ENCODE results near the gene SRRM3.
"Not testable (repeated sequence)": the region's sequence is repeated elsewhere in the genome, so short reads cannot be mapped to it uniquely, and the experiment has no call there.

Gene SRRM3

DNA sequence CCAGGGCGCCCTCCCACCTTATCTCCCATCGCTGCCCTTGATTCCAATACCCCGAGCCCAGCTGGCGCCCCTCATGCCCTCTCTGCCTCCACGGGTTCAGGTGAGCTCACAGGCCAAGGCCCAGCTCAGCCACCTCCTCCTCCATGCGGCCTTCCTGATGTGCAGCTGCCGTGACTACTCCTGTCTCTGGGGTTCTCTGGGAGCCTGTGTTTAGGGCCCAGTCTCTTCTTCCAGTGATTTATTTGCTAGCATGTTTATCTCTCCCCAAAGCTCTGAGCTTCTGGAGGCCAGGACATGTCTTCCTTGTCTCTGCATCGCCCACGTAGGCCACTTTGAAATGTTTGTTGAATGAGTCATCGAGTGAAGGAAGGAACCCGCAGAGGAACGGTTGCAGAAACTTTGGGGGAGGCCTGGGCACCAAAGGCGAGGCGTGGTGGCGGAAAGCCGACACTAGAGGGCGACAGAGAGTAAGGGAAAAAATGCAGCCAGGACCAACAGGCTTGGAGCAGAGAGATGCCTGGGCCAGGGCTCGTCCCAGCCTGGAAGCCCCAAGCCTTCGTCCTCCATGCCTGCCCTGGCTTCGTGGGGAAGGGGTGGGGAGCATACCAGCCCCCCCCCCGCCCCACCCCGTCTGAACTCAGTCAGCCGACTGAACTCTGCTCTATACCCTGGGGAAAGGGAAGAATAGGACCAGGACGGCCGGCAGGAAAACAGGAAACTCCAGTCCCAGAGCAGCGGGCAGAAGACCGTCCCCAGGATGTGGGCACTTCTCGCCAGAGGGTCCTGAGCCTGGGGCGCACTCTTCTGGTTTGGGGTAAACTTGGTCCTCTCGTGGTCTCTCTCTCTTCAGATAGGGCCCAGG lies 89.9 kb downstream of the SRRM3 start:
- peak; percentile 81 for DNase-seq (ENCODE audit: low spot score)

DNA sequence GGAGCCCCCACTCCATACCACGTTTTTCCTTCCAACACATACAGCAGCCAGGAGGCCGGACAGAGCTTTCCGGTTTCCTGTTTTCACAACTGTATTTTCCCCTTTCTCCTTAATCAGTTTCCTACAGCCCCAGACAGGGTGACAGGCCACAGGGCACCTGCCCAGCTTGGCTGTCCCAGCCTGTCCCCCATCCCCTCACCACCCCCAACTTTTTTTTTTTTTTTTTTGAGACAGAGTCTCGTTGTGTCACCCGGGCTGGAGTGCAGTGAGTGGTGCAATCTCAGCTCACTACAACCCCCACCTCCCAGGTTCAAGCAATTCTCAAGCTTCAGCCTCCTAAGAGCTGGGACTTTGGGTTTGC lies 90.5 kb downstream of the SRRM3 start:
- no peak for DNase-seq (ENCODE audit: low spot score)

DNA sequence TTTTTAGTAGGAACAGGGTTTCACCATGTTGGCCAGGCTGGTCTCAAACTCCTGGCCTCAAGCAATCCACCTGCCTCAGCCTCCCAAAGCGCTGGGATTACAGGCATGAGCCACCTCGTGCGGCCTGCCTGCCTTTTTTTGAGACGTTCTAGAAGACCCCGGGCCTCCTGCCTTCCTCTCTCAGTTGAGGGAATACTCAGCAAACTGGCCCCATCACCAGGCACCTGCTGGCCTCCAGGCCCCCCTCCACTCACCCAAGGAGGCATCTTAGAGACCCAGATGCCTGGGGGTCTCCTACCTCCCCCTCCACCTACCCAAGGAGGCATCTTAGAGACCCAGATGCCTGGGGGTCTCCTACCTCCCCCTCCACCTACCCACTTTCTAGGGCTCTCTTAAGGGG lies 91.2 kb downstream of the SRRM3 start:
- DNase-seq (ENCODE audit: low spot score) = not testable (repeated sequence)

DNA sequence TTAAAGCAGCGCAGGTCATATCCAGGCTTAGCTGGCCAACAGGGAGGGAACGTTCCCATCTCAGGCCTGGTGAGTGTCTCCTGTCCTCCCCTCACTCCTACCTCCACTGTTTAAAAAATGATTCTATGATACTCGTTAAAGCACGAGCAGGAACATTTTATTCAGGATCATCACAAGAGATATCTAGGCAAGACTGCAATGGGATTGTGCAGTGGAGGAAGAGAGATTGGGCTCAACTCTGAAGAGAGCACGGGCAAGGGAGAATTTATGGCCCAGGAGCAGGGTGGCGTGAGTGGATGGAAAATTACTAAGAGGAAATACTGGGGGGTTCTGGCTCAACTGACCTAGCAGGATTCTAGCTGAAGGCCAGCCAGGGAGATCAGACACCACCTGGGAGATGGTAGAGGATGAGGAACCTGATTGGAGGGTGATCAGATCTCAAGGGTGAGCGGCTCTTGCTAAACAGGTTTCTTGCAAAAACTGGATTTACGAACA lies 91.8 kb downstream of the SRRM3 start:
- DNase-seq (ENCODE audit: low spot score) = no peak

DNA sequence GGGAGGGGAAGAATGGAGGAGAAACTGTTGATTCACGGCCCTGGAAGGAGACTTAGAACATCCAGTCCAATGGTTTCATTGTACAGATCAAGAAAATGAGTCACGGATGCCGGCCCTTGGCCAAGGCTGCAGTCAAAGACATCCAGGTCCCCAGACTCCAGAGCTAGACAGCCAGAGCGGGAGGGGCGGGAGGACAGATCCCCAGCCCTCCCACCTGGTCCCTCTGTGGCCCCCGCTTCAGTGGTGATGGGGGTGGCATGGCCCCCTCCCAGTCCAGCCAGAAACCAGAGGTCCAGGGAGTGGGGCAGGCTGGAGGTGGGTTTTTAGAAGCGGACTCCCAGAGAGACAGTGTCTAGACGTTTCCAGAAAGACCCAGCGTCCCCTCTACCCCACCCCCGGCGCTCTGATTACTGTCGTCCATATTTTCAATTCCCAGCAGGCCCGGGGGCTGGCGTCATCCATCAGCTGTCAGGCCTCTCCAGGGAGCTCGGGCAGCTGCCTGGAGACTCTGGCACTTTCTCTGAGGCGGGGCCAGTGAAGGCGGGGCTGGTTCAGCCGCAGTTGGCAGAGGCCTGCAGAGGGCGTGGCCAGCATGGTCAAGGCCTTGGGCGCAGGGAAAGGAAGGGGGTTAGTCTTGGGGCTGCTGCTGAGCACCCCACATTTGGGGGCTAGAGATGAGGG lies 92.8 kb downstream of the SRRM3 start:
- peak; percentile 36 for DNase-seq (ENCODE audit: low spot score)

DNA sequence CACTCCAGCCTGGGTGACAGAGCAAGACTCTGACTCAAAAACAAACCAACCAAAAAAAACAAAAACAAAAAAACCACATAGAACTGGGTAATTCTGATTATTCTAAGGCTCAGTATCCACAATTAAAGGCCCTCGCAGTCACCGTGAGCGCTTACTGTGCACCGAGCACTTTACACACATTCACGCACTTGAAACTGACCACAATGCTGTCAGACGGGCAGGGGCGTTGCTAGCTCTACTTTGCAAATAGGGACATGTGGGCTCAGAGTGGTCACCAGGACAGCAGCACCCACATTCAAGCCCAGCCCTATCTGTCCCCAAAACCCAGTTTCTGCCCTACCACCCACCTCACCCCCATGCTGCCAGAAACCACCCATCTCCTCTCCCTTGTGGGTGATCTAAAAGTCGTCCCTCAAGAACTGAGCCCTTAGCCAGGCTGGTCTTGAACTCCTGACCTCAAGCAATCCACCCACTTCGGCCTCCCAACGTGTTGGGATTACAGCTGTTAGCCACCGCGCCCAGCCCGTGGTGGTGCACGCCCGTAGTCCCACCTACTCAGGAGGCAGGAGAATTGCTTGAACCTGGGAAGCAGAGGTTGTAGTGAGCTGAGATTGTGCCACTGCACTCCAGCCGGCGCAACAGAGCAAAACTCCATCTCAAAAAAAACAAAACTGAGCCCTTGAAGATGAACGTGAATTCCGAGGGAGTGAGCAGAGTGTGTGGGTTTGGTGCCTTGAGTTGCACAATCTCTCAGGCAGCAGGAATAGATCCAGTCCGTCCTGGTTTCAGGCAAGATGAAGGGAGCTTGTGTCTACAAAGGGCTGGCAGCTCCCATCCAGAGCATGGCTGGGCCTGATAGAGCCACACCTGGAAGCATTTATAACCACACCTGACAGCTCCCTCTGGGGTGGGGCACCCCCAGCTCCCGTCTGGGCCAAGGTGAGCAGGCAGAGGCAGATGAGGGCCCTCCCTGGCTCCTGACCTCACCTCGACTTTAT lies 95.3 kb downstream of the SRRM3 start:
- no peak for DNase-seq (ENCODE audit: low spot score)

DNA sequence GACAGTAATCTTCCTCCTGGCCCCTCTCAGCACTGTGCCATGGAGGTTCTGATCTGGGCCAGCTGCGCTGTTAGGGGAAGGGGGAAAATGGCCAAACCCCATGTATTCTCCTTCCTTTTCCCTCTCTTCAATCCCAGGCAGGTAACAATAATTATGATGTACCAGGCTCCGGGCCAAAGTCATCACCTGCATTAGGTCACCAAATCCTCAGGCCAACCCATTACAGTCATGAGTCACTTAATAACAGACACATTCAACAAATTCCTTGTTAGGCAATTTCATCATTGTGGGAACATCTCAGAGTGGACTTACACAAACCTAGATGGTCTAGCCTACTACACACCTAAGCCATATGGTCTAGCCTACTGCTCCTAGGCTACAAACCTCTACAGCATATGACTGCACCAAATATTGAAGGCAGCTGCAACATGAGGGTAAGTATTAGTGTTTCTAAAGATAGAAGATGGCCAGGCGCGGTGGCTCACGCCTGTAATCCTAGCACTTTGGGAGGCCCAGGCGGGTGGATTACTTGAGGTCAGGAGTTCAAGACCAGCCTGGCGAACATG lies 98.6 kb downstream of the SRRM3 start:
- DNase-seq (ENCODE audit: low spot score) = no peak

DNA sequence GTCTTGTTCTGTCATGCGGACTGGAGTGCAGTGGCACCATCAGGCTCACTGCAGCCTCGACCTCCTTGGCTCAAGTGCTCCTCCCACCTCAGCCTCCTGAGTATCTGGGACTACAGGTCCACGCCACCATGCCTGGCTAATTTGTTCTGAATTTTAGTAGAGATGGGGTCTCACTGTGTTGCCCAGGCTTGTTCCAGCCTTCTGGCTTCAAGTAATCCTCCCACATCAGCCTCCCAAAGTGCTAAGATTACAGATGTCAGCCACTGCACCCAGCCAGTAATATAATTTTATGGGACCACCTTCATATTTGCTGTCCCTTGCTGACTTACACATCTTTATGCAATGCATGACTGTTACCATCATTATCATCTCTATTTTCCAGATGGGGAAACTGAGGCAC lies 99.3 kb downstream of the SRRM3 start:
- DNase-seq (ENCODE audit: low spot score) = no peak

DNA sequence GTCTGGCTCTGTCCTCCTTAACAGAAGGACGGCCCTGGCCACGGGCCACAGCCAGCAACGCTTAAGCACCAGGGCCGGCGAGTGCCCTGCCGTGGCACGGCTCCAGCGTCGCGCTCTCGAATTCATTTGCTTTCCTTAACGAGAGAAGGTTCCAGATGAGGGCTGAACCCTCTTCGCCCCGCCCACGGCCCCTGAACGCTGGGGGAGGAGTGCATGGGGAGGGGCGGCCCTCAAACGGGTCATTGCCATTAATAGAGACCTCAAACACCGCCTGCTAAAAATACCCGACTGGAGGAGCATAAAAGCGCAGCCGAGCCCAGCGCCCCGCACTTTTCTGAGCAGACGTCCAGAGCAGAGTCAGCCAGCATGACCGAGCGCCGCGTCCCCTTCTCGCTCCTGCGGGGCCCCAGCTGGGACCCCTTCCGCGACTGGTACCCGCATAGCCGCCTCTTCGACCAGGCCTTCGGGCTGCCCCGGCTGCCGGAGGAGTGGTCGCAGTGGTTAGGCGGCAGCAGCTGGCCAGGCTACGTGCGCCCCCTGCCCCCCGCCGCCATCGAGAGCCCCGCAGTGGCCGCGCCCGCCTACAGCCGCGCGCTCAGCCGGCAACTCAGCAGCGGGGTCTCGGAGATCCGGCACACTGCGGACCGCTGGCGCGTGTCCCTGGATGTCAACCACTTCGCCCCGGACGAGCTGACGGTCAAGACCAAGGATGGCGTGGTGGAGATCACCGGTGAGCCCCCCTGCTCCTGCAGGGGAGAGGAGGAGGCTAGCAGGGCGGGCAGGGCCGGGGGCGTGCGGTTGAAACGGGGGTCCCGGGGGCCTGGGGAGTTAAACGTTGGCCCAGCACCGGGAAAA lies 100.9 kb downstream of the SRRM3 start, which contains the start of gene HSPB1:
HSPB1 (plus strand) TSS at position 327 of the 855 bp plus-strand sequence; CDS start at position 367, 40 bp downstream.
- peak; percentile 79 for DNase-seq (ENCODE audit: low spot score)

DNA sequence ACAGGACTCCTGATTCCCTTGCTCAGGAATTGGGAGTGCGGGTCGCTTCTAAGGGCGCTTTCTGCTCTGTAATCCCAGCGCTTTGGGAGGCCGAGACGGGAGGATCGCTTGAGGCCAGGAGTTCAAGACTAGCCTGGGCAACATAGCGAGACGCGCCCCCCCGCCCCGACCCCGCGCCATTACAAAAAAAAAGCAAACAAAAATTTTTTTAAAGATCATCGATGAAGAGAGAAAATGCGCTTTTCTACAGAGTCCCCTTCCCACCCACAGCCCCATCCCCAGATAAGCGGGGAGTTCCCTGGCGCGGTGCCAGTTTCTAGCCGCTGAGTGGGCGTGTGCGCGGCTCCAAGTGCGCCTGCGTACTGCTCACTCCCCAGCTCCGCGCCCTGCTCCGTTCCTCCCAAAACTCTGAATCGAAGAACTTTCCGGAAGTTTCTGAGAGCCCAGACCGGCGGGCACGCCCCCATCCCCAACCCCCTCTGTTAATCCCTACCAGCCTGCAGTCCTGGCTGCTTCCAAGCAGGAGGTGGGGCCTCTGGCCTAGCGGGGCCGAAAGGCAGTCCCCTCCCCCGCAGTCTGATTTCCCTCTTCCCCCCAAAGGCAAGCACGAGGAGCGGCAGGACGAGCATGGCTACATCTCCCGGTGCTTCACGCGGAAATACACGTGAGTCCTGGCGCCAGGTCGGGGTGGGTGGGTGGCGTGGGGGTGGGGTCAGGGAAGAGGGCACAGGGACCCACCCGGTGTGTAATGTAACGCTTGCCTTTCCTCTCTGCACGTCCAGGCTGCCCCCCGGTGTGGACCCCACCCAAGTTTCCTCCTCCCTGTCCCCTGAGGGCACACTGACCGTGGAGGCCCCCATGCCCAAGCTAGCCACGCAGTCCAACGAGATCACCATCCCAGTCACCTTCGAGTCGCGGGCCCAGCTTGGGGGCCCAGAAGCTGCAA lies 101.8 kb downstream of the SRRM3 start:
- DNase-seq (ENCODE audit: low spot score) = peak; percentile 77

DNA sequence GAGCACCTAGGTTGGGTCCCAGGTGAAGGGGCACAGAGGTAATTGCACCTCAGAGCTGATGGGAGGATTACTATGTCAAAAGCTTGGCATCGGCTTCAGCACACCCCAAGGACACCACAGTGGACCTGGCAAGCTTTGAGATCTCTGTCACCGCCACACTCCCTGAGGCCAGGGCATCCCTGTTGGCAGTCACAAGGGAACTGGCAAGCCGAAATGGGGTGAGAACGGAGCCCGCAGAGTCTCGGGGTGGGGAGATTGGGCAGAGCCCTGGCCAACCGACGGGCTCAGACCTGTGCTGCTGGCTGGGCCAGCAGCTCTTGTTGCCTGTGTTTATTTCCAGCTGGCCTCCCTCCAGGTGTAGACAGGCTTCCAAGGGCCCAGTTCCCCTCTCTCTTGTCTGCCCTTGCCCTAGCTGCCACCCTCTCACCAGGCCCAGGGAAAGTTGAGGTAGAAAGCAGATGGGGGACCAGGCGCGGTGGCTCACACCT lies 103.2 kb downstream of the SRRM3 start:
- DNase-seq (ENCODE audit: low spot score) = no peak

DNA sequence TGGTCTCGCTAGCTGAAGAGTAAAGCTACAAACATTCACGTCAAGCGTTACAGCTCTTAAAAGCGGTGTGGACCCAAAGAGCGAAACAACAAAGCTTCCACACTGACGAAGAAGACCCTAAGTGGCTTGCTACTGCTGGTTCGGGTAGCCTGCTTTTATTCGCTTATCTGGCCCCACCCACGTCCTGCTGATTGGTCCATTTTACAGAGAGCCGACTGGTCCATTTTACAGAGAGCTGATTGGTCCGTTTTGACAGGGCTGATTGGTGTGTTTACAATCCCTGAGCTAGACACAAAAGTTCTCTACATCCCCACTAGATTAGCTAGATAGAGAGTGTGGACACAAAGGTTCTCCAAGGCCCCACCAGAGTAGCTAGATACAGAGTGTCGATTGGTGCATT lies 107.2 kb downstream of the SRRM3 start:
- not testable (repeated sequence) for DNase-seq (ENCODE audit: low spot score)

DNA sequence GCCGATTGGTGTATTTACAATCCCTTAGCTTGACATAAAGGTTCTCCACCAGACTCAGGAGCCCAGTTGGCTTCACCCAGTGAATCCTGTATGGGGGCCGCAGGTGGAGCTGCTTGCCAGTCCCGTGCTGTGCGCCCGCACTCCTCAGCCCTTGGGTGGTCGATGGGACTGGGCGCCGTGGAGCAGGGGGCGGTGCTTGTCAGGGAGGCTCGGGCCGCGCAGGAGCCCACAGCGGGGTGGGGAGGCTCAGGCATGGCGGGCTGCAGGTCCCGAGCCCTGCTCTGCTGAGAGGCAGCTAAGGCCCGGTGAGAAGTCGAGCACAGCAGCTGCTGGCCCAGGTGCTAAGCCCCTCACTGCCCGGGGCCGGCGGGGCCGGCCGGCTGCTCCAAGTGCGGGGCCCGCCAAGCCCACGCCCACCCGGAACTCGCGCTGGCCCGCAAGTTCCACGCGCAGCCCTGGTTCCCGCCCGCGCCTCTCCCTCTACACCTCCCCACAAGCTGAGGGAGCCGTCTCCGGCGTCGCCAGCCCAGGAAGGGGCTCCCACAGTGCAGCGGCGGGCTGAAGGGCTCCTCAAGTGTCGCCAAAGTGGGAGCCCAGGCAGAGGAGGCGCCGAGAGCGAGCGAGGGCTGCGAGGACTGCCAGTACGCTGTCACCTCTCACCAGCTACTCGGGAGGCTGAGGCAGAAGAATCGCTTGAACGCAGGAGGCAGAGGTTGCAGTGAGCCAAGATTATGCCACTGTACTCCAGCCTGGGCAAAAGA lies 107.8 kb downstream of the SRRM3 start:
- DNase-seq (ENCODE audit: low spot score) = not testable (repeated sequence)

DNA sequence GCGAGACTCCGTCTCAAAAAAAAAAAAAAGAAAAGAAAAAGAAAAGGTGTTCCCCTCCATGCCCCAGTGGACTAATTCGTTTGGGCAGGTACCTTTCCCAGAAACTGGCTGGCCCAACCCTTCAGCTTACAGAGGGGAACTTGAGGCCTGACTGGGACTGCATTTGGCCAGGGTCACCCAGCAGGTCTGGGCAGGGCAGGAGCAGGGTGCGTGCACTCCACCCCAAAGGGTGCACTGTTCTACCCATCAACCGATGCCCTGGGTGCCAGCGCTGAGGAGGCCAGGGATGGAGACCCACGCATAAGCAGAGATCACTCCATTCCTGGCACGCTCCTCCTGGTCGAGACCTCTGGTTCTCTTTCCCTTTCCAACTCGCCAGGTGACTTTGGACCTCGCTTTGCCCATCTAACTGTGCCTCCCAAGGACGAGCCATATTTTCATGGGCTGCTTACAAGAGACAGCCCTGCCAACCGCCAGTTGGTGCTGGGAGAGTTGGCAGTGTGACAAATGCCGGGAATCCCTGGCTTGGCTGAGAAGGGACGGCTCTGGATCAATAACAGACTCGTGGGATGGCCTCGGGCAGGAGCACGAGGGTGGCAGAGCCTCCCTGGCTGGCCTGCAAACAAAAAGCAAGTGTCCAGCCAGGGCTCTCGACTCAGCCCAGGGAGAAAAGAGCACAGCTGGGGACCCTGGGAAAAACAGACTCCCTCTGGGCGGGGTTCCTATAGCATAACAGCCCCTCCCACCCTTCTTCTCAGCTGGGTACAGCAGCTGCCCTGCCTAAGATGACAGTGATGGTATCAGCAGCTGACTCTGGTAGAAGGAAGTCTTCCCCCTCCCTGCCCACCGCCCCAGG lies 108.6 kb downstream of the SRRM3 start:
- no peak for DNase-seq (ENCODE audit: low spot score)

DNA sequence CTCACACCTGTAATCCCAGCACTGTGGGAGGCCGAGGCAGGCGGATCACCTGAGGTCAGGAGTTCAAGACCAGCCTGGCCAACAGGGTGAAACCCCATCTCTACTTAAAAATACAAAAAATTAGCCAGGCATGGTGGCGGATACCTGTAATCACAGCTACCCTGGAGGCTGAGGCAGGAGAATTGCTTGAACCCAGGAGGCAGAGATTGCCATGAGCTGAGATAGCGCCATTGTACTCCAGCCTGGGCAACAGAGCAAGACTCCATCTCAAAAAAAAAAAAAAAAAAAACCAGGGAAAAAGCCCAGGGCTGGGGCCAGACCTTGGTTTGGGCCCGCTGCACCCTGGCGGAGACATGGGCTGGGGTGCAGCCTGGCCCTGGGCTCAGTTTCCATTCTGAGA lies 110.1 kb downstream of the SRRM3 start:
- DNase-seq (ENCODE audit: low spot score) = not testable (repeated sequence)

DNA sequence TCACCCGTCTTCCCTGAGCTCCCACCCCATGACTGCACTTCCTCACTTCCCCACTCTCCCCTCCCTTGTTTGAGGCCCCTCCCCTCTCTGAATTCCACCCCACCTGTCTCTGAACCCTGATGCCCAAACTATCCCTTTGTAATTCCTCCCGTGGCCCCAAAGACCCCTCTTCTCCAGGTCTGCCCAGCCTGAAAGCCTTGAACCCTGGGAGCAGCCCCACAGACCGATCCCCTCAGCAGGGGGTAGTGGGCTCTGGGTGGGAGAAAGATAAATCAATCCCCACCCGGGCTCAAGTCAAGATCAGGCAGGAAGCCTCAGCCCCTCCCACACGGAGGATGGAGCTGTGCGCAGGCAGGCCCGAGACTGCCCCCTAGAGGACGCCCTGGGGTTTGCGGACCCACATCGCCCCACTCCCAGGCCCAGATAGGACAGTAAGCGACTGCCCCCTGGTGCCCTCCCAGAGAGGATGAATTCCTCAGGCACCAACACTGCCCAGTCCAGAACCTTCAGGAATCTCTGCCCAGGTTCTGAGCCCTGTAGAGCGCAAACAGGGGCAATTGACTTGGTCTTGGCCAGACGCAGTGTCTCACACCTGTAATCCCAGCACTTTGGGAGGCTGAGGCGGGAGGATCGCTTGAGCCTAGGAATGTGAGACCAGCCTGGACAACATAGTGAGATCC lies 112.5 kb downstream of the SRRM3 start:
- DNase-seq (ENCODE audit: low spot score) = peak; percentile 93

DNA sequence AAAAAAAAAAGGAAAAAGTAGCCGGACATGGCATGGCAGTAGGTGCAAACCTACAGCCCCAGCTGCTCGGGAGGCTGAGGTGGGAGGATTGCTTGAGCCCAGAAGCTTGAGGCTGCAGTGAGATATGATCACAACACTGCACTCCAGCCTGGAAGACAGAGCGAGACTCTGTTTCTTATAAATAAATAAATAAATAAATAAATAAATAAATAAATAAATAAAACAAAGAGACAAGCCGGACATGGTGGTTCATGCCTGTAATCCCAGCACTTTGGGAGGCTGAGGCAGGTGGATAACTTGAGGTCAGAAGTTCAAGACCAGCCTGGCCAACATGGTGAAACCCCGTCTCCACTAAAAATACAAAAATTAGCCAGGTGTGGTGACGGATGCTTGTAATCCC lies 113.0 kb downstream of the SRRM3 start:
- DNase-seq (ENCODE audit: low spot score) = not testable (repeated sequence)
